Measurements from ENCODE around the gene FAAH.

Gene FAAH

DNA sequence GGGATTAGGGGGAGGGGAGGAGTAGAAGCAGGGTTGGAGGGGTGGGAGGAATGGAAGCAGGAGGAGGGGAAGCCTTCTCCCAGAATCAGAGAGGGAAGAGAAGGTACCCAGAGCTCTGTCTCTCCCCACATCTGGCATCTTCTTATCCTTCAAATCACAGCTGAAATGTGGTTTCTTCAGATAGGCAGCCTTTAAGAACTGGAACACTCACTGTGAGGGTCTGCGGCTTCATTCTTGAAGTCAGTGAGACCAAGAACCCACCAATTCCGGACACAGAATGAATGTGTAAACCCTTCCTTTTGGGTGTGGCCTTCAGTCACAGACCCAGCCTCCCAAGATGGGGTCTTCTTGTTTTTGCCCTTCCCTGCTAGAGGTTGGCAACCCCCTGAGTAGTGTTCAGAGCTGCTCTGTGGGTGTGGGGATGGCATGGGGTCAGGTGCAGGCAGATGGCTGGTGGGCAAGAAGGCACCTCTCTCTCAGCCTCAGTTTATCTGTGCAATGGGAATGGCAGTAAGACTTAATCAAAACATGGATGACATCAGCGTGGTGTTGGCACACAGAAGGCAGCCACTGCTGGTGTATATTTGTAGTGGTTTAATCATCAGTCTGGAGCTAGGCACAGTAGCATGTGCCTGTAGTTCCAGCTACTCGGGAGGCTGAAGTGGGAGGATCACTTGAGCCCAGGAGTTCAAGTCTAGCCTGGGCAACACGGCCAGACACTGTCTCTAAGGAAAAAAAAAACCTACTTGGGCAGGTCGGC lies 7.2 kb downstream of the FAAH start:
- DNase-seq: no peak

- DNase-seq: peak in 1 of 2 donors; percentile 40
Measured at GRCh38 chr1:46401964-46402626, 8.0 kb downstream of the FAAH start.

GRCh38 chr1:46403916-46404315 lies 9.8 kb downstream of the FAAH start:
- no peak for DNase-seq

DNA sequence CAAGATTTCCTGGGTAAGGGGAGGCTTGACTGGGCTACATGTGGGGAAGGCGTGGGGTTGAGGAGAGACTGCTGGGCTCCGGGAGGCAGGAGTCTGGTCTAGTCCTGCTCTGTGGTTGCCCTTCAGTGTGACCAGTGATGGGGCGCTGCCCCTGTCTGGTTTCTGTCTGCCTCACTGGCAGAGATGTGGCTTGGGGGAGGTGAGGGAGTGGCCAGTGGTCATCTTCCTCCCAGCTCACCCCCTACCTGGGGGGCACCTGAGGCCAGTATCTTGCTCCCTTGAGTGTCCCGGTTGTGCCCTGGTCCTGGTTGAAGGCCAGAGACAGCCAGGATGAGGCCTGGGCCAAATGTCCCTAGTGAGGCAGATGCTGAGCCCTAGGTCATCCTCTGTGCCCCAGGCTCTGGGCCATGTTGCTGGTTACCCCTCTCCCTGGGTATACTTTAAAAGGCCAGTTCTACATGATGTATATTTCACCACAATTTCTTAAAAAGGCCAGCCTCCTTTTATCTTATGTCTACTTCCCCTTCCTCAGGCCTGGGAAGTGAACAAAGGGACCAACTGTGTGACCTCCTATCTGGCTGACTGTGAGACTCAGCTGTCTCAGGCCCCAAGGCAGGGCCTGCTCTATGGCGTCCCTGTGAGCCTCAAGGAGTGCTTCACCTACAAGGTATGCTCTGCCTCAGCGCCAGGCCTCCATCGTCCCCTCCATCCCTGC lies 10.5 kb downstream of the FAAH start:
- DNase-seq: no peak

- DNase-seq: no peak
Measured at GRCh38 chr1:46405197-46405555, 11.1 kb downstream of the FAAH start.

DNA sequence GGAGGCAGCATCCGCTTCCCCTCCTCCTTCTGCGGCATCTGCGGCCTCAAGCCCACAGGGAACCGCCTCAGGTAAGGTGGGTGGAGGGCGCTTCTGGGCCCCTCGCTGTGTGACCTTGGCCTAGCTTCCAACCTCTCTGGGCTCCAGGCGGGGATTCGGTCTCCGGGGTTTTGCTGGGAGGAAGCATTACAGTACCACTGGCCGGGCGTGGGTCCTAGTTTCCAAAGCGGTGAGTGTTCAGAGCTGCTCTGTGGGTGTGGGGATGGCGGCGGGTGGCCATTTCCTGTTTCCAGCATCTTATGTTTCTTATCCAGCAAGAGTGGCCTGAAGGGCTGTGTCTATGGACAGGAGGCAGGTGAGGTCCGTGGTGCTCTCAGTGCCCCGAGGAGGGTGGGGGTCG lies 11.6 kb downstream of the FAAH start:
- DNase-seq: no peak

GRCh38 chr1:46406881-46407608 lies 12.9 kb downstream of the FAAH start:
- no peak for DNase-seq

GRCh38 chr1:46407636-46408035 lies 13.5 kb downstream of the FAAH start:
- no peak for DNase-seq

DNA sequence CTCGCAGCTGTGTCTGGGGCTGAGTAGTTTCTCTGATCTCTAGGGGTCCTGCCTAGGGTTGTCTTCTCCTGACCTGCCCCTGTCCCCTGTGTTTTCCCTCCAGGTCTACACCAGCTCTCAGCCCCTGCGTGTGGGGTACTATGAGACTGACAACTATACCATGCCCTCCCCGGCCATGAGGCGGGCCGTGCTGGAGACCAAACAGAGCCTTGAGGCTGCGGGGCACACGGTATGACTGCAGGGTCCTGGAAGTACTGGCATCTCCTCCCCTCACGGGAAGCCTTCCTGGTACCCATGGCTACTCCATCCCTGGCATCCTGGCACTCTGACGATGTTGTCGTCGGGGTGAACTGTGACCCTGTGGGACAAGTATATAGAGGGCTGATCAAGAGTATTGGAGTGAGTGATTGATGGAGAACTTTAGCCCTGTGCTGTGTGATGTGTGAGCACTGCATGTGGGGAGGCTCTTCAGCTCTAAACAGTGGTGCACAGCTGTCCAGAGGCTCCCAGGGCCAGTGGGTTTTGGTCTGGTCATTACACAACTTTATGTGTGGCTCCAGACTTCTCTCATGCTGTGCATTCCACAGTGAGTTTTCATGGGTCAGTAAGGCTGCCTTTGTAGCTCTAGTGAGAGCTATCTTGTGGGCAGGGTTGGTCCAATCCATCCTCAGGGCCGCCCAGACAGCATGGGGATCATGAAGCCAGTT lies 14.4 kb downstream of the FAAH start:
- DNase-seq: no peak

- DNase-seq: no peak
Measured at GRCh38 chr1:46409063-46409372, 14.9 kb downstream of the FAAH start.

- DNase-seq: no peak
Measured at GRCh38 chr1:46410156-46411009, 16.3 kb downstream of the FAAH start.

GRCh38 chr1:46411010-46411405 lies 16.9 kb downstream of the FAAH start:
- DNase-seq: no peak

DNA sequence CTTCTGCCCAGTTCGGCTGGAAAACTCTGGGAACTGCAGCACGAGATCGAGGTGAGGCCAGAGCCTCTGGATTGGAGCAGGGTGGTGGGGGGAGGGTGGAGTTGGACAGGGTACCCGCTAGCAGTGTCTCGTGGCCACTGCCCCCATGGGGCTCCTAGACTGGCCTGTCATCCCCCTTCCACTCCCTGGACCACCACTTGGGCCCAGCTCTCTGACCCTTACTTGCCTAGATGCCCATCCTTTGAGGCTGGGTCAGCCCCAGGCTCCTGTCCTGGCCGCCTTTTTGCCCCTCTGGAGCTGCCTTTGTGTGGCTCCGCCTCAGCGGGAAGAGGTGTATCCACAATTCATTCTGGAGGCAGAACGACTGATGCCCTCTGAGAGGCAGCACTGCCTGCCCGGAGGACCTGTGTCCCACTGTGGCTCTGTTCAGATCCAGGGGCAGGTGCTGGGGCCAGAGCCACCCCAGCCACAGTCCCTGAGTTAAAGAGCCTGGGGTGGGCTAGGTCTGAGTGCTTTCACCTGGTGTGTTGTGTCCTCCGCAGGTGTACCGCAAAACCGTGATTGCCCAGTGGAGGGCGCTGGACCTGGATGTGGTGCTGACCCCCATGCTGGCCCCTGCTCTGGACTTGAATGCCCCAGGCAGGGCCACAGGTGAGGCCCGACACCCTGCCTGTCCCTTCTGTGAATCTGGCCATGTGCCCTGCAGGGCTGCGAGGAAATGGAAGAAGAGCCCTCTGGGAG lies 17.7 kb downstream of the FAAH start:
- DNase-seq: no peak

GRCh38 chr1:46412893-46413595 lies 18.9 kb downstream of the FAAH start:
- no peak for DNase-seq

DNA sequence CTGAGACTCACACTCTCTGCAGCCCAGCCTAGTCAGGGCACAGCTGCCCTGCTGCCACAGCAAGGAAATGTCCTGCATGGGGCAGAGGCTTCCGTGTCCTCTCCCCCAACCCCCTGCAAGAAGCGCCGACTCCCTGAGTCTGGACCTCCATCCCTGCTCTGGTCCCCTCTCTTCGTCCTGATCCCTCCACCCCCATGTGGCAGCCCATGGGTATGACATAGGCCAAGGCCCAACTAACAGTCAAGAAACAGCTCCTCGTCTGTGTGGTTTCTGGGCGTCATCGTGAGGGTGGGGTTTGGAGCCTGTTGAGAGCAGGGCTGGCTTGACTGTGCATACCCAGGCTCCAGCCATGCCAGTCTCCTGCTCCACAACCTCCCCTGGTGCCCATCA lies 19.5 kb downstream of the FAAH start:
- peak; percentile 31 to 45 for DNase-seq

GRCh38 chr1:46415514-46415913 lies 21.4 kb downstream of the FAAH start:
- no peak for DNase-seq

GRCh38 chr1:46418976-46419375 lies 24.9 kb downstream of the FAAH start:
- DNase-seq: no peak

GRCh38 chr1:46420533-46420915 lies 26.4 kb downstream of the FAAH start:
- DNase-seq: no peak

DNA sequence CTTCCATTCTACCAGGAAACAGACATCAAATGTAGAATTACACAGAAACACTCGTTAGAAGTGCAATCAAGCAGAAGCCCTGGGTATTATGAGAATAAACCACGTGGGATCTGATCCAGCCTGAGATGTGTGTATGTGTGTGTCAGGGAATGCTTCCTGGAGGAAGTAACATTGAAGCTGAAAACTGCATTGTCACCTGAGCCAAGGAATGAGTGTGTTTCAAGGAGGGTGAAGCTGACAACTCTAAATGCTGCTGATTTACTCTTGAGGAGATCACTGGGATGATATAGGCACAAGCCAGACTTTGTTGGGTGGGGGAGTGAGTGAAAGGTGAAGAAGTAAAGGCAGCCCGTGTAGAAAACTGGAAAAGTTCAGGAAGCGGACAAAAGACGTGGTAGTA lies 27.6 kb downstream of the FAAH start:
- no peak for DNase-seq

DNA sequence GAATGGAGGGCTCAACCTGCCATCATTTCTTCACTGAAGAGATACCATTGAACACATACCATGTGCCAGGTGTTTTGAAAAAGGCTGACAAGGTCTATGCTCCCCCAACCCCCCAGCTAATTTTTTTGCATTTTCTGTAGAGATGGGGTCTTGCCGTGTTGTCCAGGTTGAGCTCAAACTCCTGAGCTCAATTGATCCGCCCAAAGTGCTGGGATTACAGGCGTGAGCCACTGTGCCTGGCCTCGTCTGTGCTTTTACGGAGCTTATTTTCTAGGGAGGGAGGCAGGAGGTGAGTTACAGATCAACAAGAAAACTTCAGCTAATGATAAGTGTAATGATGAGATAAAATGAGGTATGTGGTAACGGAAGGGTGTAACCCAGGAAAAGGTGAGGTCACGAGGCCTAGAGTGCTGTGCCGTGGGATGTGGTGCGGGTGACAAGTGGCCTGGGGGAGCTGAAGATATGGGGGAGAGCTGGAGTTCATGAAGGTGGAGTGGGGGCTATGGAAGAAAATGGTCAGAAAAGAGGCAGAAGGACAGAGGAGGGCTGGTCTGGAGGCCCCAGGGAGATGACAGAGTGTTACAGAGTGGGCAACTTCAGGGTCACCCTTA lies 28.2 kb downstream of the FAAH start:
- DNase-seq: peak in 1 of 2 donors; percentile 47

Data from CD4-positive, alpha-beta T cell treated with Interleukin-4 for 1 hour (primary cell).